Measurements from ENCODE around the gene DCDC2C.

Gene DCDC2C

GRCh38 chr2:3692375-3692774 is 11.0 kb upstream of the DCDC2C start:
- H3K4me3 ChIP-seq (replicated peaks; ENCODE audit: low read depth, low read length), result no peak overlapping the region
- peak; percentile 31 for TF ChIP-seq CTCF (IDR thresholded peaks at IDR 0.05; ENCODE audit: low read length, missing control alignments)
- peak; percentile 20 for DNase-seq (ENCODE audit: low read depth)

GRCh38 chr2:3696545-3696944 is 6.8 kb upstream of the DCDC2C start:
- no peak overlapping the region for H3K4me3 ChIP-seq (replicated peaks; ENCODE audit: low read depth, low read length)
- no peak for DNase-seq (ENCODE audit: low read depth)
- TF ChIP-seq CTCF (IDR thresholded peaks at IDR 0.05; ENCODE audit: low read length, missing control alignments), result no peak

DNA sequence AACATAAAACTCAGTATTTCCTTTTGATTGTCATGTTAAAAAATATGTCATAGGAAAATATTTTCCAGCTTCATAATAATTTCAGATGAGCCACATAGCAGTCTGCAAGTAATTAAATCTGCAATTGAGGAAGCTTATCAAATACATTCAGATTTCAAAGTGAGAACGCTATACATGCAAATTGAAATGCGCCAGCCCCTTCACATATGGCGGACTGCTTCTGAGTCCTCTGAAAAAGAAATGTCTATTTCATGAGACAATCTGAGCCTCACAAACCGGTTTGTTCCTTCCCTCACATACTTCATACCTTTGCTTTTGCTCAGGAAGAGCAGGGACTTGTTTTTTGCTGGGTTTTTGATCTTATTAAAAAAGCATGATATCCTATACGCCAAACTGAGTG is 2.3 kb upstream of the DCDC2C start:
- no peak for DNase-seq (ENCODE audit: low read depth)
- no peak overlapping the region for H3K4me3 ChIP-seq (replicated peaks; ENCODE audit: low read depth, low read length)
- no peak for TF ChIP-seq CTCF (IDR thresholded peaks at IDR 0.05; ENCODE audit: low read length, missing control alignments)

DNA sequence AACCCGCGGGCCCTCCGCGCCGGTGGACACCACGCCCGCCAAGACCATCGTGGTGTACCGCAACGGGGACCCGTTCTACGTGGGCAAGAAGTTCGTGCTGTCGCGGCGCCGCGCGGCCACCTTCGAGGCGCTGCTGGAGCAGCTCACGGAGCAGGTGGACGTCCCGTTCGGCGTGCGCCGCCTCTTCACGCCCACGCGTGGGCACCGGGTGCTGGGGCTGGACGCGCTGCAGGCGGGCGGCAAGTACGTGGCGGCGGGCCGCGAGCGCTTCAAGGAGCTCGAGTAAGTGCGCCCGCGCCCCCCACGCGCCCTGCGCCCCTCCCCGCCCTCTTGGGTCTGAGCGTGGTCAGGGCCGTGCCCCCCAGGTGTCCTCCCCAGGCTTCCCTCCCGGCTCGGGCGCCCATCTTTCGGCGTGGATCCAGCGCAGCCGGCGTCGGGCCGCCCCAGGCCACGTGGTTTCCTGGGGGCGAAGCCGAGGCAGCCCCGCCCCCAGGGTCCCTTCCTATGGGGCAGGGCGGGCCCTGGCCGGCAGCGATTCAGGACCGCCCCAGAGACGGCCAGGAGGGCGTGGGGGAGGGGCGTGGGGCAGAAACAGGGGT is 481 bp downstream of the DCDC2C start:
- no peak for TF ChIP-seq CTCF (IDR thresholded peaks at IDR 0.05; ENCODE audit: low read length, missing control alignments)
- no peak for DNase-seq (ENCODE audit: low read depth)
- H3K4me3 ChIP-seq (replicated peaks; ENCODE audit: low read depth, low read length), result no peak overlapping the region

- no peak for DNase-seq (ENCODE audit: low read depth)
- no peak for TF ChIP-seq CTCF (IDR thresholded peaks at IDR 0.05; ENCODE audit: low read length, missing control alignments)
- no peak overlapping the region for H3K4me3 ChIP-seq (replicated peaks; ENCODE audit: low read depth, low read length)
These were observed 1.3 kb downstream of the DCDC2C start for GRCh38 chr2:3704692-3705091.

DNA sequence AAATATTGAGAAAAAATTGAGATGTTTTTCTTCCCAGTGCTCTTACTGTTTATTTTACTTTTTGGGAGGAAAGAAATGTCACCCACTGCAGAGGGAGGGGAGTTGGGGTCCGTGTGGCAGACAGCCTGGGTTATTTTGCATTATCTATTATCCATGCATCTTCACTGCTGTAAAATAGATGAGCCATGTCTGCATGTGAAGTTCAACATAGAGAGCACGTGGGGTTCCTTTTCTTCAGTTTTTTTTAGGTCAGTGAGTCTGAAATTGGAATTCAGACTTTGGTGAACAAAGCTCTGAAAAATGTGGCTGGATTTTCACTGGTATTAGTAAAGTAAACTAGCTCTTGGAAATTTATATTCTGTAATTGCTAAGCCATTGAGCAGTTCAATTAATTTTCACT is 2.4 kb downstream of the DCDC2C start:
- no peak for TF ChIP-seq CTCF (IDR thresholded peaks at IDR 0.05; ENCODE audit: low read length, missing control alignments)
- no peak for DNase-seq (ENCODE audit: low read depth)
- no peak overlapping the region for H3K4me3 ChIP-seq (replicated peaks; ENCODE audit: low read depth, low read length)

DNA sequence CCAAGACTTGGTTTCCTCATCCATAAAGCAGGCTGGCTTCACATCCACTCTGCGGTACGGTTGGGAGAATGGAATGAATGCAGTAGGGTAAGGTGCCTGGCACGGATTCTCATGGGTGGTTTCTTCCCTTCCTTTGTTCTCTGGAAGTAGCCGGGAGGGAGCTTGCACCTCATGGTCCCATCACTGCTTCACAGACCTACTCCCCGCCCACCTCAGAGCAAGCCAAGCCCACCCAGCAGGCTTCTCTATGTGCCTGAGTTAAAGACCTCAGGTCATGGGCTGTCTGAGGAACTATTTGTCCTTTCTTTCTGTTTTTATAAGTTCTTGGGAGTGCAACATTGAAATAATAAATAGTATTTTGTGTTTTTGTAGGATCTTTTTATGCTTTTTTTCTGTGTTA is 3.5 kb downstream of the DCDC2C start:
- no peak for TF ChIP-seq CTCF (IDR thresholded peaks at IDR 0.05; ENCODE audit: low read length, missing control alignments)
- H3K4me3 ChIP-seq (replicated peaks; ENCODE audit: low read depth, low read length), result no peak overlapping the region
- no peak for DNase-seq (ENCODE audit: low read depth)
